GM23338 (cell line): ENCODE results near the gene TIMM13. TPM values are rescaled to one million over a fixed set of nuclear protein-coding genes. Genes with fewer than 3 reads are reported as not detected.

Source experiments
- ATAC-seq: fragments of 200-7000 bp; cut with Tn5 transposase; 3 replicates; pipeline ENCODE4 v1.9.1; 2020
- DNase-seq: peaks from one replicate; pipeline ENCODE4 v3.0.0-alpha.2; 2015; ENCODE audit warnings: low spot score
- H2AFZ ChIP-seq: fragments of 200-600 bp; sonication (generic); 2 replicates; pipeline ENCODE4 v1.8.0; 2016; ENCODE audit warnings: antibody characterized with exemption, mild to moderate bottlenecking, moderate library complexity
- H3F3A ChIP-seq: fragments of 200-600 bp; sonication (generic); replicated peaks from 2 replicates; pipeline ENCODE4 v1.8.0; 2017; ENCODE audit warnings: antibody characterized with exemption, mixed run types, low read depth
- H3K27ac ChIP-seq: fragments of 200-600 bp; sonication (generic); 2 replicates; pipeline ENCODE4 v1.6.1; 2016; ENCODE audit warnings: low read depth
- H3K27me3 ChIP-seq: fragments of 200-600 bp; sonication (generic); 2 replicates; pipeline ENCODE4 v1.8.0; 2016; ENCODE audit warnings: mild to moderate bottlenecking, mixed run types, moderate library complexity; ENCODE audit not compliant: insufficient read depth
- H3K36me3 ChIP-seq: fragments of 200-600 bp; sonication (generic); 2 replicates; pipeline ENCODE4 v1.8.0; 2016; ENCODE audit warnings: mild to moderate bottlenecking; ENCODE audit not compliant: insufficient read depth
- H3K4me1 ChIP-seq: fragments of 200-600 bp; sonication (generic); 2 replicates; pipeline ENCODE4 v1.8.0; 2016; ENCODE audit warnings: mild to moderate bottlenecking, moderate library complexity; ENCODE audit not compliant: insufficient read depth
- H3K4me2 ChIP-seq: fragments of 200-600 bp; sonication (generic); 2 replicates; pipeline ENCODE4 v1.7.1; 2017; ENCODE audit warnings: mixed run types
- H3K4me3 ChIP-seq: fragments of 200-600 bp; sonication (generic); 2 replicates; pipeline ENCODE4 v1.6.1; 2016; ENCODE audit warnings: mixed run types
- H3K79me2 ChIP-seq: fragments of 200-600 bp; sonication (generic); replicated peaks from 2 replicates; pipeline ENCODE4 v1.8.0; 2017; ENCODE audit warnings: mild to moderate bottlenecking; ENCODE audit not compliant: insufficient read depth
- H3K9me2 ChIP-seq: fragments of 200-600 bp; sonication (generic); 2 replicates; pipeline ENCODE4 v1.8.0; 2017; ENCODE audit not compliant: insufficient read depth
- H4K20me1 ChIP-seq: fragments of 200-600 bp; sonication (generic); replicated peaks from 2 replicates; pipeline ENCODE4 v1.8.0; 2017; ENCODE audit warnings: mild to moderate bottlenecking; ENCODE audit not compliant: insufficient read depth
- H3K27ac Mint-ChIP-seq: 2 replicates; pipeline ENCODE4 v1.8.0; 2020; ENCODE audit warnings: inconsistent platforms, mild to moderate bottlenecking, moderate library complexity, mixed read lengths
- H3K27me3 Mint-ChIP-seq: 3 replicates; pipeline ENCODE4 v1.8.0; 2022; ENCODE audit warnings: low read depth, mild to moderate bottlenecking, moderate library complexity, mixed read lengths, inconsistent platforms; ENCODE audit not compliant: insufficient read depth, poor library complexity
- H3K36me3 Mint-ChIP-seq: 3 replicates; pipeline ENCODE4 v1.8.0; 2021; ENCODE audit warnings: low read depth, mild to moderate bottlenecking, inconsistent platforms, moderate library complexity, mixed read lengths
- H3K4me1 Mint-ChIP-seq: 3 replicates; pipeline ENCODE4 v1.8.0; 2020; ENCODE audit warnings: mild to moderate bottlenecking, inconsistent platforms, mixed read lengths
- H3K4me3 Mint-ChIP-seq: 3 replicates; pipeline ENCODE4 v1.8.0; 2021; ENCODE audit warnings: moderate library complexity, mild to moderate bottlenecking, inconsistent platforms, mixed read lengths
- H3K9me3 Mint-ChIP-seq: 3 replicates; pipeline ENCODE4 v1.8.0; 2020; ENCODE audit warnings: moderate library complexity, mild to moderate bottlenecking, inconsistent platforms, mixed read lengths
- EZH2phosphoT487 ChIP-seq: fragments of 200-600 bp; sonication (generic); IDR thresholded peaks from one replicate; pipeline ENCODE4 v1.8.1; 2018; ENCODE audit warnings: antibody characterized with exemption; ENCODE audit not compliant: unreplicated experiment
- JUNB ChIP-seq: IDR thresholded peaks from one replicate; pipeline ENCODE4 v1.6.1; 2016; ENCODE audit warnings: antibody characterized with exemption; ENCODE audit not compliant: unreplicated experiment
- NANOG ChIP-seq: IDR thresholded peaks from 2 replicates; pipeline ENCODE4 v1.6.1; 2016; ENCODE audit warnings: antibody characterized with exemption, borderline replicate concordance
- POLR2AphosphoS5 ChIP-seq: IDR thresholded peaks from 2 replicates; pipeline ENCODE4 v1.6.1; 2016; ENCODE audit warnings: antibody characterized with exemption, low read depth
- STAT1 ChIP-seq: IDR thresholded peaks from one replicate; pipeline ENCODE4 v1.6.1; 2016; ENCODE audit warnings: antibody characterized with exemption; ENCODE audit not compliant: unreplicated experiment
- ZNF114 ChIP-seq: fragments of 250-450 bp; sonication (Bioruptor Pico); IDR thresholded peaks from 2 replicates; pipeline ENCODE4 v1.5.0; 2020; ENCODE audit warnings: mild to moderate bottlenecking, moderate library complexity
- ZNF331 ChIP-seq: fragments of 250-450 bp; sonication (Bioruptor Pico); IDR thresholded peaks from 2 replicates; pipeline ENCODE4 v1.5.0; 2020; ENCODE audit warnings: low read depth, mild to moderate bottlenecking, moderate library complexity
- polyA plus RNA-seq: library from polyadenylated mRNA; unstranded; fragments of >200 nt; fragmentation: Nextera tagmentation; extraction: Ambion mirVana; gene quantifications from 2 replicates; pipeline ENCODE4 v1.2.1, GENCODE V29; 2016
- total RNA-seq: library from RNA; depleted of rRNA; stranded (reverse); fragments of >200 nt; shearing (Covaris generic); gene quantifications from 2 replicates; pipeline ENCODE4 v1.2.3, GENCODE V29; 2014
- TF ChIP-seq, protein P1 (sequence below): fragments of 250-450 bp; sonication (Bioruptor Pico); IDR thresholded peaks from 2 replicates; pipeline ENCODE4 v1.5.0; 2020; ENCODE audit warnings: mild to moderate bottlenecking, moderate library complexity
- TF ChIP-seq, protein P2 (sequence below), 2 experiments: fragments of 200-600 bp in 1 of 2; sonication (generic) in 1 of 2; conservative IDR thresholded peaks; 2 replicates each; pipeline versions ENCODE4 v1.5.1 to v1.6.1; 2016 to 2017; ENCODE audit warnings: antibody characterized with exemption in 2 of 2, low read depth in 2 of 2, mild to moderate bottlenecking in 2 of 2, moderate library complexity in 1 of 2

The TIMM13 gene
- total and polyA plus RNA-seq, 2 experiments from 2014 or later, result 140 to 347 TPM

DNA sequence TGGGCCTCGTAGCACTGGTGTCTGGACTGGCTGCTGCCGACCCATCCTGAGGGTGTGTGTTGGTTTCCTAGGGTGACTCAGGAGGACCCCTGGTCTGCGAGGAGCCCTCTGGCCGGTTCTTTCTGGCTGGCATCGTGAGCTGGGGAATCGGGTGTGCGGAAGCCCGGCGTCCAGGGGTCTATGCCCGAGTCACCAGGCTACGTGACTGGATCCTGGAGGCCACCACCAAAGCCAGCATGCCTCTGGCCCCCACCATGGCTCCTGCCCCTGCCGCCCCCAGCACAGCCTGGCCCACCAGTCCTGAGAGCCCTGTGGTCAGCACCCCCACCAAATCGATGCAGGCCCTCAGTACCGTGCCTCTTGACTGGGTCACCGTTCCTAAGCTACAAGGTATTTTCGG, 13.8 kb downstream of the TIMM13 start (continued):
- TF ChIP-seq, protein P1, sequence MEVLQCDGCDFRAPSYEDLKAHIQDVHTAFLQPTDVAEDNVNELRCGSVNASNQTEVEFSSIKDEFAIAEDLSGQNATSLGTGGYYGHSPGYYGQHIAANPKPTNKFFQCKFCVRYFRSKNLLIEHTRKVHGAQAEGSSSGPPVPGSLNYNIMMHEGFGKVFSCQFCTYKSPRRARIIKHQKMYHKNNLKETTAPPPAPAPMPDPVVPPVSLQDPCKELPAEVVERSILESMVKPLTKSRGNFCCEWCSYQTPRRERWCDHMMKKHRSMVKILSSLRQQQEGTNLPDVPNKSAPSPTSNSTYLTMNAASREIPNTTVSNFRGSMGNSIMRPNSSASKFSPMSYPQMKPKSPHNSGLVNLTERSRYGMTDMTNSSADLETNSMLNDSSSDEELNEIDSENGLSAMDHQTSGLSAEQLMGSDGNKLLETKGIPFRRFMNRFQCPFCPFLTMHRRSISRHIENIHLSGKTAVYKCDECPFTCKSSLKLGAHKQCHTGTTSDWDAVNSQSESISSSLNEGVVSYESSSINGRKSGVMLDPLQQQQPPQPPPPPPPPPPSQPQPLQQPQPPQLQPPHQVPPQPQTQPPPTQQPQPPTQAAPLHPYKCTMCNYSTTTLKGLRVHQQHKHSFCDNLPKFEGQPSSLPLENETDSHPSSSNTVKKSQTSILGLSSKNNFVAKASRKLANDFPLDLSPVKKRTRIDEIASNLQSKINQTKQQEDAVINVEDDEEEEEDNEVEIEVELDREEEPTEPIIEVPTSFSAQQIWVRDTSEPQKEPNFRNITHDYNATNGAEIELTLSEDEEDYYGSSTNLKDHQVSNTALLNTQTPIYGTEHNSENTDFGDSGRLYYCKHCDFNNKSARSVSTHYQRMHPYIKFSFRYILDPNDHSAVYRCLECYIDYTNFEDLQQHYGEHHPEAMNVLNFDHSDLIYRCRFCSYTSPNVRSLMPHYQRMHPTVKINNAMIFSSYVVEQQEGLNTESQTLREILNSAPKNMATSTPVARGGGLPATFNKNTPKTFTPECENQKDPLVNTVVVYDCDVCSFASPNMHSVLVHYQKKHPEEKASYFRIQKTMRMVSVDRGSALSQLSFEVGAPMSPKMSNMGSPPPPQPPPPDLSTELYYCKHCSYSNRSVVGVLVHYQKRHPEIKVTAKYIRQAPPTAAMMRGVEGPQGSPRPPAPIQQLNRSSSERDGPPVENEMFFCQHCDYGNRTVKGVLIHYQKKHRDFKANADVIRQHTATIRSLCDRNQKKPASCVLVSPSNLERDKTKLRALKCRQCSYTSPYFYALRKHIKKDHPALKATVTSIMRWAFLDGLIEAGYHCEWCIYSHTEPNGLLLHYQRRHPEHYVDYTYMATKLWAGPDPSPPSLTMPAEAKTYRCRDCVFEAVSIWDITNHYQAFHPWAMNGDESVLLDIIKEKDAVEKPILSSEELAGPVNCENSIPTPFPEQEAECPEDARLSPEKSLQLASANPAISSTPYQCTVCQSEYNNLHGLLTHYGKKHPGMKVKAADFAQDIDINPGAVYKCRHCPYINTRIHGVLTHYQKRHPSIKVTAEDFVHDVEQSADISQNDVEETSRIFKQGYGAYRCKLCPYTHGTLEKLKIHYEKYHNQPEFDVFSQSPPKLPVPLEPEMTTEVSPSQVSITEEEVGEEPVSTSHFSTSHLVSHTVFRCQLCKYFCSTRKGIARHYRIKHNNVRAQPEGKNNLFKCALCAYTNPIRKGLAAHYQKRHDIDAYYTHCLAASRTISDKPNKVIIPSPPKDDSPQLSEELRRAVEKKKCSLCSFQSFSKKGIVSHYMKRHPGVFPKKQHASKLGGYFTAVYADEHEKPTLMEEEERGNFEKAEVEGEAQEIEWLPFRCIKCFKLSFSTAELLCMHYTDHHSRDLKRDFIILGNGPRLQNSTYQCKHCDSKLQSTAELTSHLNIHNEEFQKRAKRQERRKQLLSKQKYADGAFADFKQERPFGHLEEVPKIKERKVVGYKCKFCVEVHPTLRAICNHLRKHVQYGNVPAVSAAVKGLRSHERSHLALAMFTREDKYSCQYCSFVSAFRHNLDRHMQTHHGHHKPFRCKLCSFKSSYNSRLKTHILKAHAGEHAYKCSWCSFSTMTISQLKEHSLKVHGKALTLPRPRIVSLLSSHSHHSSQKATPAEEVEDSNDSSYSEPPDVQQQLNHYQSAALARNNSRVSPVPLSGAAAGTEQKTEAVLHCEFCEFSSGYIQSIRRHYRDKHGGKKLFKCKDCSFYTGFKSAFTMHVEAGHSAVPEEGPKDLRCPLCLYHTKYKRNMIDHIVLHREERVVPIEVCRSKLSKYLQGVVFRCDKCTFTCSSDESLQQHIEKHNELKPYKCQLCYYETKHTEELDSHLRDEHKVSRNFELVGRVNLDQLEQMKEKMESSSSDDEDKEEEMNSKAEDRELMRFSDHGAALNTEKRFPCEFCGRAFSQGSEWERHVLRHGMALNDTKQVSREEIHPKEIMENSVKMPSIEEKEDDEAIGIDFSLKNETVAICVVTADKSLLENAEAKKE (CRISPR knock-in tag), result no peak
- no peak for TF ChIP-seq STAT1
- no peak for TF ChIP-seq NANOG
- no peak for TF ChIP-seq ZNF114 (CRISPR knock-in tag)
- no peak for TF ChIP-seq POLR2AphosphoS5
- TF ChIP-seq, protein P2, sequence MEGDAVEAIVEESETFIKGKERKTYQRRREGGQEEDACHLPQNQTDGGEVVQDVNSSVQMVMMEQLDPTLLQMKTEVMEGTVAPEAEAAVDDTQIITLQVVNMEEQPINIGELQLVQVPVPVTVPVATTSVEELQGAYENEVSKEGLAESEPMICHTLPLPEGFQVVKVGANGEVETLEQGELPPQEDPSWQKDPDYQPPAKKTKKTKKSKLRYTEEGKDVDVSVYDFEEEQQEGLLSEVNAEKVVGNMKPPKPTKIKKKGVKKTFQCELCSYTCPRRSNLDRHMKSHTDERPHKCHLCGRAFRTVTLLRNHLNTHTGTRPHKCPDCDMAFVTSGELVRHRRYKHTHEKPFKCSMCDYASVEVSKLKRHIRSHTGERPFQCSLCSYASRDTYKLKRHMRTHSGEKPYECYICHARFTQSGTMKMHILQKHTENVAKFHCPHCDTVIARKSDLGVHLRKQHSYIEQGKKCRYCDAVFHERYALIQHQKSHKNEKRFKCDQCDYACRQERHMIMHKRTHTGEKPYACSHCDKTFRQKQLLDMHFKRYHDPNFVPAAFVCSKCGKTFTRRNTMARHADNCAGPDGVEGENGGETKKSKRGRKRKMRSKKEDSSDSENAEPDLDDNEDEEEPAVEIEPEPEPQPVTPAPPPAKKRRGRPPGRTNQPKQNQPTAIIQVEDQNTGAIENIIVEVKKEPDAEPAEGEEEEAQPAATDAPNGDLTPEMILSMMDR (conservative IDR thresholded peaks at IDR 0.05; ENCODE audit: low read depth in 2 of 2), result no peak
- no peak for TF ChIP-seq ZNF331 (CRISPR knock-in tag)
- no peak for TF ChIP-seq JUNB

DNA sequence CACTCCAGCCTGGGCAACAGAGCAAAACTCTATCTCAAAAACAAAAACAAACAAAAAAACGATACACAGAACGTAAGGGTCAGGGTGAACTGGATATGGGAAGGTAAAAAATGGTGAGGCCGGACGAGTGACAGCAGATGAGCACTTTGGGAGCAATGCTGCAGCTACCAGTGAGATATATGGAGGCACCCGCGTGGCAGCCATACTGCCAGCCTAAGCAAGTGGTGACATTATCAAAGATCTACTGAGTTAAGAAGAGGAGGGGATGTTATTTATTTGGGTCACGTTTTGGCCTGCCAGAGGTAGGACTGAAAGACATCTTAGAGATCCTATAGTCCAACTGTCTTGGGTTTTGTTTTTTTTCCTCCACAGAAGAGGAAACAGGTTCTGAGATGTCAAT, 14.2 kb downstream of the TIMM13 start:
- ATAC-seq, result no peak
- peaks cover 4% of the 10 kb centered on the region; the same call in 2 of the 3 replicates for H3K36me3 Mint-ChIP-seq
- Histone ChIP-seq H3K4me1 (no peaks in the 10 kb centered on the region), H3K27ac (no peak overlapping the region), H3K27me3 (no peaks in the 10 kb centered on the region), H3K9me2 (no peaks in the 10 kb centered on the region), H3K36me3 (no peaks in the 10 kb centered on the region), H4K20me1 (no peaks in the 10 kb centered on the region), H3K79me2 (no peaks in the 10 kb centered on the region), H2AFZ (no peak overlapping the region), H3K4me2 (no peak overlapping the region), H3K4me3 (no peak overlapping the region), H3F3A (no peaks in the 10 kb centered on the region)
- H3K27ac Mint-ChIP-seq, result no peak overlapping the region
- no peak overlapping the region for H3K4me3 Mint-ChIP-seq
- H3K27me3 Mint-ChIP-seq, result peaks cover 8% of the 10 kb centered on the region
- no peaks in the 10 kb centered on the region for H3K4me1 Mint-ChIP-seq
- H3K9me3 Mint-ChIP-seq, result peaks cover 5% of the 10 kb centered on the region
- DNase-seq, result no peak
- no peak for TF ChIP-seq ZNF331 (CRISPR knock-in tag)
- TF ChIP-seq, protein P1 (CRISPR knock-in tag), result no peak
- TF ChIP-seq EZH2phosphoT487, result no peak
- TF ChIP-seq ZNF114 (CRISPR knock-in tag), result no peak
